Astrocyte of the cerebellum (primary cell): ENCODE measurements around the gene PARL.
"Not testable (repeated sequence)": the region's sequence is repeated elsewhere in the genome, so short reads cannot be mapped to it uniquely, and the experiment has no call there.

Experiments
- DNase-seq: peaks from one replicate; pipeline ENCODE4 v3.0.0-alpha.2; 2011; ENCODE audit warnings: low read depth
- H3K4me3 ChIP-seq: 2 replicates; pipeline ENCODE4 v1.5.1; 2011; ENCODE audit warnings: mild to moderate bottlenecking, low read depth, low read length, moderate library complexity
- in situ Hi-C: cut with HindIII; loops from 2 replicates; pipeline ENCODE4 v1.10.0; 2017; ENCODE audit warnings: low sequenced_read_pairs
- TF ChIP-seq, protein P1 (sequence below): IDR thresholded peaks from 2 replicates; pipeline ENCODE4 v1.5.1; 2012; ENCODE audit warnings: low read length, low read depth, moderate library complexity, mild to moderate bottlenecking; ENCODE audit errors: missing control alignments

The PARL gene

DNA sequence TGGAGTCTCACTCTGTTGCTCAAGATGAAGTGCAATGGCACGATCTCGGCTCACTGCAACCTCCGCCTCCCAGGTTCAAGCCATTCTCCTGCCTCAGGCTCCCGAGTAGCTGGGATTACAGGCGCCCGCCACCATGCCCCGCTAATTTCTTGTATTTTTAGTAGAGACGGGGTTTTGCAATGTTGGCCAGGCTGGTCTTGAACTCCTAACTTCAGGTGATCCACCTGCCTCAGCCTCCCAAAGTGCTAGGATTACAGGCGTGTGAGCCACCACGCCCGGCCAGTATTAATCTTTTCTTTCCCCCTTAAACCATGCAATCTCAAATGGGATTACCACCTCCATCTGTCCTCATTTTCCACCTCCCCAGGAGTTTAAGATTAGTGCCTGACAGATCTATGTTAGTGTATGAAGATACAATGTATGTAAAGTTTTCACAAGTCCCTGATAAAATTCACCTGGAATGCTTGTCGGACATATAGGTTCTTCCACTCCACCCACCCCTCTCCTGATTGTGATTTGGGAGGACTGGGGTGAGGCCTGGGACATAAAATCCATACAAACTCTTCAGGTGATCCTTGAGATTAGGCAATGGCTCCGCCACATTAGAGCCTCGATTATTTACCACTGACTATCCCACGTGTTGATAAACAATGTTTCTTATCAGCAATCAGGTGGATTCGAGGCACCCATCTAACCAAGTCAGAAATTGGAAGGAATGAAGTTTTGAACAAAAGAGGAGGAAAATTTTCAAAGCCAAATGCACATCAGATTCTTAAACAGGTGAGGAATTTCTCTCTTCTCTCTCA, 1.2 kb downstream of the PARL start:
- TF ChIP-seq, protein P1, sequence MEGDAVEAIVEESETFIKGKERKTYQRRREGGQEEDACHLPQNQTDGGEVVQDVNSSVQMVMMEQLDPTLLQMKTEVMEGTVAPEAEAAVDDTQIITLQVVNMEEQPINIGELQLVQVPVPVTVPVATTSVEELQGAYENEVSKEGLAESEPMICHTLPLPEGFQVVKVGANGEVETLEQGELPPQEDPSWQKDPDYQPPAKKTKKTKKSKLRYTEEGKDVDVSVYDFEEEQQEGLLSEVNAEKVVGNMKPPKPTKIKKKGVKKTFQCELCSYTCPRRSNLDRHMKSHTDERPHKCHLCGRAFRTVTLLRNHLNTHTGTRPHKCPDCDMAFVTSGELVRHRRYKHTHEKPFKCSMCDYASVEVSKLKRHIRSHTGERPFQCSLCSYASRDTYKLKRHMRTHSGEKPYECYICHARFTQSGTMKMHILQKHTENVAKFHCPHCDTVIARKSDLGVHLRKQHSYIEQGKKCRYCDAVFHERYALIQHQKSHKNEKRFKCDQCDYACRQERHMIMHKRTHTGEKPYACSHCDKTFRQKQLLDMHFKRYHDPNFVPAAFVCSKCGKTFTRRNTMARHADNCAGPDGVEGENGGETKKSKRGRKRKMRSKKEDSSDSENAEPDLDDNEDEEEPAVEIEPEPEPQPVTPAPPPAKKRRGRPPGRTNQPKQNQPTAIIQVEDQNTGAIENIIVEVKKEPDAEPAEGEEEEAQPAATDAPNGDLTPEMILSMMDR = no peak
- in situ Hi-C loops = loop anchor here (25.0 kb wide), 1 partner anchor 354 kb away; the partner anchor contains the start of genes ALG3, EEF1AKMT4 and VWA5B2
- H3K4me3 ChIP-seq = peak overlapping the region; percentile 78
- no peak for DNase-seq

DNA sequence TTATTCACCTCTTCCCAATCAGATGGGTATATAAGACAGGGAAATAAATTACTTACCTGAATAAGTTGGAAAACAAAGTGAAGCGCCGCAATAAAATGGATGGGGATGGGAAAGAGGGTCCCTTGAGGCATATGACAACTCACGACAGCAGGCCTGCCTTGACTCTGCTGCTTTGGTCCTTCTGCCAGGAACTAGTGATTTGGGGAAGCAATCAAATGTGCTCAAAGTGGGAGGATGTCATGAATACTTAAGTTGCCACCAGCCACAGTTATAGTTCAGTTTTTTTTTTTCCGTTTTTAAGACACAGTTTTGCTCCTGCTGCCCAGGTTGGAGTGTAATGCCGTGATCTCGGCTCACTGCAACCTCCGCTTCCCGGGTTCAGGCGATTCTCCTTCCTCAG, 4.6 kb downstream of the PARL start:
- H3K4me3 ChIP-seq = no peak overlapping the region
- TF ChIP-seq, protein P1 = no peak
- no peak for DNase-seq
- in situ Hi-C loops = loop anchor here (25.0 kb wide), 1 partner anchor 357 kb away; the partner anchor contains the start of genes ALG3, EEF1AKMT4 and VWA5B2

DNA sequence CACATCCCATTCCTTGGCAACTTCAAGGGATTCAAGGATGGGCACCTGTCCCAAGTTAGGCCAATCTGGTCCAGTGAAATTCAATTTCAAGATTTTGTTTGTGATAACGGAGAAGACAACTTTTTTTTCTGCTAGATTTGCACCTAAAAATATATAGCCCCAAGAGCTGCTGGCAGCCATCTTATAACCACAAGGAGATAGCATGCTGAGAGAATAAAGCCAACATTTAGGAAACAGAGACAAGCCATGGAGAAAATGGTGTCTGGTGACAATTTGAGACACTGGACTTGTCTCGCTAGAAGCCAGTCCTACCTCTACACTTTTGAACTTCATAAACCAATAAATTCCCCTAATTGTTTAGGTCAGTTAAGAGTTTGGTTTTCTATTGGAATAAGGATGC, 5.4 kb downstream of the PARL start:
- DNase-seq = no peak
- TF ChIP-seq, protein P1 = no peak
- in situ Hi-C loops = loop anchor here (25.0 kb wide), 1 partner anchor 358 kb away; the partner anchor contains the start of genes ALG3, EEF1AKMT4 and VWA5B2
- no peak overlapping the region for H3K4me3 ChIP-seq

DNA sequence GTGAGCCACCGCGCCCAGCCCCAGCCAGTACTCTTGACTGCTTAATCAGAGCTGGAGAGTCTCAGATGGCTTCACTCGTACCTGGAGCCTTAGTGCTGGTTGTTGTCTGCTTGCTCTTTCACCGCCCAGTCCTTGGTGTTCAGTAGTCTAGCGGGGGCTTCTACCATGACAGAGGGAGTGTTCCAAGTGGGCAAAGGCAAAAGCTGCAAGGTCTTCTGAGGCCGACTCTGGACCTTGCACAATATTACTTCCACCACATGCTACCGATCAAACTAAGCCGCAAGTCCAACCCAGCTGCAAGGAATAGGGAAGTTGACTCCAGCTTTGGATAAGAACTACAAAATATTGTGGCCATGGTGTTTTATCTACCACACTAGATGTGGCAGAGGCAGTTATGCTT, 6.6 kb downstream of the PARL start:
- TF ChIP-seq, protein P1 = no peak
- in situ Hi-C loops = loop anchor here (25.0 kb wide), 1 partner anchor 359 kb away; the partner anchor contains the start of genes ALG3, EEF1AKMT4 and VWA5B2
- DNase-seq = no peak
- H3K4me3 ChIP-seq = no peak overlapping the region

DNA sequence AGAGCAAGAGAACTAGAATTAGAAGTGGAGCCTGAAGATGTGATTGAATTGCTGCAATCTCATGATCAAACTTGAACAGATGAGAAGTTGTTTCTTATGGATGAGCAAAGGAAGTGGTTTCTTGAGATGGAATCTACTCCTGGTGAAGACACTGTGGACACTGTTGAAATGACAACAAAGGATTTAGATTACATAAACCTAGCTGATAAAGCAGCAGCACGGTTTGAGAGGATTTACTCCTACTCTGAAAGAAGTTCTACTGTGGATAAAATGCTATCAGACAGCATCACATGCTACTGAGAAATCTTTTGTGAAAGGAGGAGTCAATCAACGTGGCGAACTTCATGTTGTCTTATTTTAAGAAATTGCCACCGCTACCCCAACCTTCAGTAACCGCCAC, 7.5 kb downstream of the PARL start:
- in situ Hi-C loops = loop anchor here (25.0 kb wide), 1 partner anchor 360 kb away; the partner anchor contains the start of genes ALG3, EEF1AKMT4 and VWA5B2
- H3K4me3 ChIP-seq, DNase-seq: not testable (repeated sequence)

DNA sequence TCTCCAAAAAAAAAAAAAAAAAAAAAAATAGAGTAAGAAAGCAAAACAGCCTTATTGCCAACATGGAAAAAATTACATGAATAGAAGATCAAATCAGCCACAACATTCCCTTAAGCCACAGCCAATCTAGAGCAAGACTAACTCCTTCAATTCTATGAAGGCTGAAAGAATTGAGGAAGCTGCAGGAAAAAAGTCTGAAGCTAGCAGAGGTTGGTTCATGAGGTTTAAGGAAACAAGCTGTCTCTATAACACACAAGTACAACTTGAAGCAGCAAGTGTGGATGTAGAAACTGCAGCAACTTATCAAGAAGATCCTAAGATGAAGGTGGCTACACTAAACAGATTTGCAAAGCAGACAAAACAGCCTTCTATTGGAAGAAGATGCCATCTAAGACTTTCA, 9.3 kb downstream of the PARL start:
- in situ Hi-C loops = loop anchor here (25.0 kb wide), 1 partner anchor 362 kb away; the partner anchor contains the start of genes ALG3, EEF1AKMT4 and VWA5B2
- TF ChIP-seq, protein P1 = no peak
- DNase-seq = no peak
- H3K4me3 ChIP-seq = no peak overlapping the region

DNA sequence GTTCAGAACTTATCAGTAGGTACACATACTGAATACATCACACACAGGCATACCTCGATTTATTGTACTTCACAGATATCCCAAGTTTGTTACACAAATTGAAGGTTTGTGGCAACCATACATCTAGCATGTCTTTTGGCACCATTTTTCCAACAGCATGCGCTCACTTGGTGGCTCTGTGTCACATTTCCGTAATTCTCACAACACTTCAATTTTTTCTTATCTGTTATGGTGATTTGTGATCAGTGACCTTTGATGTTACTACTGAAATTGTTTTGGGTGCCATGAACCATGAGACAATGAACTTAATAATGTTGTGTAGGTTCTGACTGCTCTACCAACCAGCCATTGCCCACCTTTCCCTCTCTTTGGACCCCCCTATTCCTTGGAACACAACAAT, 10.8 kb downstream of the PARL start:
- TF ChIP-seq, protein P1 = no peak
- in situ Hi-C loops = no loop called here
- no peak for DNase-seq
- no peak overlapping the region for H3K4me3 ChIP-seq
